GM19239 (cell line): ENCODE data around the gene KLK12.

ENCODE experiments used
- DNase-seq: peaks from one replicate; pipeline ENCODE4 v3.0.0; 2011; ENCODE audit warnings: low spot score; ENCODE audit not compliant: insufficient read length
- FAIRE-seq: peaks from 2 replicates; lab custom pipeline; 2011; peaks lifted over from hg19 to GRCh38; lab: Jason Lieb, UNC

The KLK12 gene

GRCh38 chr19:51018745-51019543, 15.9 kb downstream of the KLK12 start:
- no peak for DNase-seq

GRCh38 chr19:51016798-51017683, 17.8 kb downstream of the KLK12 start:
- DNase-seq (no peak), FAIRE-seq (no peak)

More at GRCh38 chr19:51018745-51019543, 15.9 kb downstream of the KLK12 start:
- FAIRE-seq, result no peak

GRCh38 chr19:51015691-51016267, 19.0 kb downstream of the KLK12 start:
- FAIRE-seq (no peak), DNase-seq (no peak)

GRCh38 chr19:51014242-51014641, 20.6 kb downstream of the KLK12 start:
- DNase-seq (no peak), FAIRE-seq (no peak)

GRCh38 chr19:51012661-51013190, 22.1 kb downstream of the KLK12 start:
- FAIRE-seq (no peak), DNase-seq (no peak)

GRCh38 chr19:51010066-51010795, 24.6 kb downstream of the KLK12 start:
- FAIRE-seq (no peak), DNase-seq (no peak)

- DNase-seq (no peak), FAIRE-seq (no peak)
Measured at GRCh38 chr19:51009061-51009891, 25.5 kb downstream of the KLK12 start.

- DNase-seq, result no peak
- FAIRE-seq, result no peak
Measured at GRCh38 chr19:51007488-51007887, 27.3 kb downstream of the KLK12 start.

- FAIRE-seq (no peak), DNase-seq (no peak)
Measured at GRCh38 chr19:51006406-51006805, 28.4 kb downstream of the KLK12 start.

- DNase-seq, result no peak
- FAIRE-seq, result no peak
Measured at GRCh38 chr19:51005248-51005647, 29.6 kb downstream of the KLK12 start.

- DNase-seq (no peak), FAIRE-seq (no peak)
Measured at GRCh38 chr19:51003316-51003715, 31.5 kb downstream of the KLK12 start.

GRCh38 chr19:51002542-51003311, 32.1 kb downstream of the KLK12 start:
- FAIRE-seq, result no peak
- DNase-seq, result no peak

- DNase-seq (no peak), FAIRE-seq (no peak)
Measured at GRCh38 chr19:51002089-51002532, 32.7 kb downstream of the KLK12 start.

GRCh38 chr19:51001515-51001914, 33.3 kb downstream of the KLK12 start, which contains the start of gene KLK8:
Gene KLK8 (minus strand): TSS chr19:51001604. CDS start chr19:51001167, 437 bp downstream.
- no peak for DNase-seq
- FAIRE-seq, result no peak

GRCh38 chr19:51000981-51001380, 33.8 kb downstream of the KLK12 start:
- no peak for FAIRE-seq

GRCh38 chr19:51000426-51000825, 34.4 kb downstream of the KLK12 start:
- FAIRE-seq, result no peak

More at GRCh38 chr19:51000981-51001380, 33.8 kb downstream of the KLK12 start:
- DNase-seq, result no peak

GRCh38 chr19:50998686-50999085, 36.1 kb downstream of the KLK12 start:
- no peak for DNase-seq
- no peak for FAIRE-seq

More at GRCh38 chr19:51000426-51000825, 34.4 kb downstream of the KLK12 start:
- DNase-seq, result no peak

- FAIRE-seq (no peak), DNase-seq (no peak)
Measured at GRCh38 chr19:50998061-50998460, 36.7 kb downstream of the KLK12 start.
